Adrenal gland (tissue), 12 donors: Measurements from ENCODE around the gene FBXL7. TPM values are rescaled to one million over a fixed set of nuclear protein-coding genes. Genes with fewer than 3 reads are reported as not detected.

Experiments
- DNase-seq, 7 donors: peaks; one replicate each; pipeline ENCODE4 v3.0.0-alpha.2; 2019 to 2020
- H3K27ac ChIP-seq, 5 donors: fragments of 200-600 bp; sonication (generic) in 4 of 5; 1 replicate in 3 of 5; 2 replicates in 2 of 5; pipeline versions ENCODE4 v1.5.1 to v1.8.0; 2016 to 2020; ENCODE audit warnings: mild to moderate bottlenecking in 1 of 5
- H3K27me3 ChIP-seq: fragments of 200-600 bp; 2 replicates; pipeline ENCODE4 v1.8.0; 2021
- H3K36me3 ChIP-seq, 2 donors: fragments of 200-600 bp; replicated peaks in 1 of 2; 1 replicate in 1 of 2; 2 replicates in 1 of 2; pipeline versions ENCODE4 v1.5.1 to v1.8.0; 2018 to 2022
- H3K4me1 ChIP-seq, 2 donors: fragments of 200-600 bp; replicated peaks in 1 of 2; 1 replicate in 1 of 2; 2 replicates in 1 of 2; pipeline versions ENCODE4 v1.5.1 to v1.8.0; 2018 to 2021
- H3K4me3 ChIP-seq, 4 donors: fragments of 200-600 bp; sonication (generic) in 3 of 4; one replicate each; pipeline ENCODE4 v1.5.1; 2016 to 2018
- H3K9me3 ChIP-seq, 3 donors: fragments of 200-600 bp; sonication (generic) in 1 of 3; replicated peaks in 1 of 3; 1 replicate in 2 of 3; 2 replicates in 1 of 3; pipeline versions ENCODE4 v1.5.1 to v1.8.0; 2016 to 2021
- CTCF ChIP-seq, 6 experiments: fragments of 450-650 bp in 4 of 6; fragments of 200-600 bp in 2 of 6; sonication (generic) in 1 of 6; IDR thresholded peaks; 1 replicate in 5 of 6; 2 replicates in 1 of 6; pipeline versions ENCODE4 v1.5.1 to v1.8.0; 2016 to 2021; ENCODE audit warnings: antibody characterized with exemption in 6 of 6, mild to moderate bottlenecking in 2 of 6, moderate library complexity in 1 of 6
- POLR2A ChIP-seq, 2 donors: fragments of 450-650 bp; IDR thresholded peaks; one replicate each; pipeline ENCODE4 v1.6.1; 2017; ENCODE audit warnings: antibody characterized with exemption in 2 of 2, mild to moderate bottlenecking in 2 of 2, moderate library complexity in 1 of 2
- WGBS, 4 donors: extraction: QIAGEN DNeasy Blood & Tissue Kit in 2 of 4; methylation state at CpG; one replicate each; pipeline versions ENCODE4 v1.1.5 to v1.1.7; 2013 to 2017; 5-methylcytosine and 5-hydroxymethylcytosine counted together
- intact Hi-C, 2 donors: fragments of 100-400 bp; cut with DNase I; formaldehyde crosslinking; loops; one replicate each; pipeline versions ENCODE4 v1.14.1 to v1.15.0; 2022 to 2023
- polyA plus RNA-seq, 3 donors: library from polyadenylated mRNA; stranded (reverse); fragments of 200-250 nt in 2 of 3; fragments of 350-450 nt in 1 of 3; fragmentation: Illumina TruSeq in 1 of 3; extraction: RNeasy Lipid Tissue Mini Kit (QIAGEN cat#74804) in 1 of 3; gene quantifications; one replicate each; pipeline ENCODE4 v1.2.3, GENCODE V29; 2013 to 2014
- total RNA-seq, 9 donors: library from RNA; depleted of rRNA in 4 of 9; stranded (reverse); fragments of >200 nt in 4 of 9; fragments of 120-200 nt in 1 of 9; fragmentation: NEBNext Ultra II Directional in 1 of 9; extraction: Animal tissue kit (Norgen Biotek cat#: 25700) in 1 of 9; gene quantifications; one replicate each; pipeline versions ENCODE4 v1.1.0 to v1.2.4, GENCODE V29; 2013 to 2023
- donor health status: healthy with polysubstance abuse.
- donor health status: Bipolar disorder and iron deficiency.
- donor health status: DM: yes; HTN: yes; CAD: no.
- donor health status: DM: no; HTN: no; CAD: no.
- donor health status: DM: no; HTN: no; CAD: no.
- donor health status: DM: yes; HTN: yes; CAD: no.

The FBXL7 gene
- total and polyA plus RNA-seq, 12 donors = 22.6 to 59.1 (median 34.0) TPM

- DNase-seq = no peak
- Histone ChIP-seq H3K4me1 (peaks cover 0 to 7% of the 10 kb centered on the region in 2 donors), H3K27me3 (no peaks in the 10 kb centered on the region), H3K9me3 (no peaks in the 10 kb centered on the region), H3K27ac (no peak overlapping the region), H3K36me3 (no peaks in the 10 kb centered on the region), H3K4me3 (no peak overlapping the region)
- 69 to 80% (median 72%) methylated on average over 4 of the region's 4 CpGs for WGBS, 4 donors
- intact Hi-C loops = no loop called here
- TF ChIP-seq POLR2A (IDR thresholded peaks at IDR 0.05) (no peak), CTCF (IDR thresholded peaks at IDR 0.05) (no peak)
Measured at GRCh38 chr5:15550502-15551112, 50.6 kb downstream of the FBXL7 start.

- H3K9me3 ChIP-seq = no peaks in the 10 kb centered on the region
- no peaks in the 10 kb centered on the region for H3K27me3 ChIP-seq
- TF ChIP-seq CTCF (IDR thresholded peaks at IDR 0.05) (no peak), POLR2A (IDR thresholded peaks at IDR 0.05) (no peak)
- H3K27ac ChIP-seq = no peak overlapping the region
- DNase-seq = no peak
- no peak overlapping the region for H3K4me3 ChIP-seq
- peaks cover 0 to 7% of the 10 kb centered on the region in 2 donors for H3K4me1 ChIP-seq
- WGBS, 4 donors = 60 to 72% (median 68%) methylated on average over 4 of the region's 4 CpGs
- intact Hi-C loops = no loop called here
- H3K36me3 ChIP-seq = no peaks in the 10 kb centered on the region
Measured at GRCh38 chr5:15551113-15551504, 51.1 kb downstream of the FBXL7 start.

- no peaks in the 10 kb centered on the region for H3K36me3 ChIP-seq
- H3K4me1 ChIP-seq = peaks cover 0 to 7% of the 10 kb centered on the region in 2 donors
- intact Hi-C loops = no loop called here
- H3K9me3 ChIP-seq = no peaks in the 10 kb centered on the region
- no peak overlapping the region for H3K4me3 ChIP-seq
- TF ChIP-seq CTCF (IDR thresholded peaks at IDR 0.05) = no peak
- TF ChIP-seq POLR2A (IDR thresholded peaks at IDR 0.05) = no peak
- H3K27ac ChIP-seq = no peak overlapping the region
- DNase-seq = no peak
- WGBS, 4 donors = 71 to 100% (median 88%) methylated on average over 1 of the region's 1 CpG
- no peaks in the 10 kb centered on the region for H3K27me3 ChIP-seq
Measured at GRCh38 chr5:15554542-15554941, 54.6 kb downstream of the FBXL7 start.

- DNase-seq = no peak
- no peak overlapping the region for H3K4me3 ChIP-seq
- H3K36me3 ChIP-seq = no peaks in the 10 kb centered on the region
- peaks cover 0 to 5% of the 10 kb centered on the region in 2 donors for H3K4me1 ChIP-seq
- no peak for TF ChIP-seq POLR2A (IDR thresholded peaks at IDR 0.05)
- TF ChIP-seq CTCF (IDR thresholded peaks at IDR 0.05) = no peak
- no peak overlapping the region for H3K27ac ChIP-seq
- WGBS, 4 donors = 92 to 98% (median 95%) methylated on average over 5 of the region's 5 CpGs
- no peaks in the 10 kb centered on the region for H3K9me3 ChIP-seq
- no peaks in the 10 kb centered on the region for H3K27me3 ChIP-seq
- intact Hi-C loops = no loop called here
Measured at GRCh38 chr5:15555176-15555575, 55.2 kb downstream of the FBXL7 start.
